GM18873 (cell line): ENCODE results near the gene AR.

Experiments
- ATAC-seq: cut with Tn5 transposase; IDR thresholded peaks from one replicate; pipeline ENCODE4 v1.9.1; 2021; ENCODE audit warnings: mild to moderate bottlenecking, moderate library complexity, moderate number of reproducible peaks; ENCODE audit not compliant: unreplicated experiment, low FRiP score

AR gene

GRCh38 chrX:67543818-67544217, at the start of gene AR:
TSS of gene AR (plus strand) at chrX:67544021. CDS start at chrX:67545147, 1,126 bp downstream.
- no peak for ATAC-seq

GRCh38 chrX:67500617-67501016, 43.2 kb upstream of the AR start:
- ATAC-seq = no peak

- ATAC-seq = no peak
Observed at GRCh38 chrX:67503004-67503403, 40.8 kb upstream of the AR start.

GRCh38 chrX:67503453-67503852, 40.4 kb upstream of the AR start:
- ATAC-seq = no peak

- no peak for ATAC-seq
Observed at GRCh38 chrX:67520671-67521070, 23.1 kb upstream of the AR start.

- no peak for ATAC-seq
Observed at GRCh38 chrX:67523002-67523681, 20.7 kb upstream of the AR start.

GRCh38 chrX:67523932-67524331, 19.9 kb upstream of the AR start:
- ATAC-seq = no peak

- no peak for ATAC-seq
Observed at GRCh38 chrX:67524428-67524827, 19.4 kb upstream of the AR start.

- ATAC-seq = no peak
Observed at GRCh38 chrX:67524950-67525691, 18.7 kb upstream of the AR start.

GRCh38 chrX:67536564-67536963, 7.3 kb upstream of the AR start:
- no peak for ATAC-seq

GRCh38 chrX:67538383-67538782, 5.4 kb upstream of the AR start:
- ATAC-seq = no peak

GRCh38 chrX:67544281-67545035, 637 bp downstream of the AR start:
- no peak for ATAC-seq

GRCh38 chrX:67545036-67545821, 1.4 kb downstream of the AR start:
- ATAC-seq = no peak

- ATAC-seq = no peak
Observed at GRCh38 chrX:67545893-67546495, 2.2 kb downstream of the AR start.

- ATAC-seq = no peak
Observed at GRCh38 chrX:67546496-67547423, 2.9 kb downstream of the AR start.

GRCh38 chrX:67555578-67556203, 11.9 kb downstream of the AR start:
- ATAC-seq = no peak

GRCh38 chrX:67558267-67558666, 14.4 kb downstream of the AR start:
- ATAC-seq = no peak
